K562 (cell line): ENCODE results near the gene USP28. TPM values are rescaled to one million over a fixed set of nuclear protein-coding genes. Genes with fewer than 3 reads are reported as not detected.

ENCODE experiments used
- ATAC-seq: fragments of 200-7000 bp; cut with Tn5 transposase; 3 replicates; pipeline ENCODE4 v1.9.1; 2020; ENCODE audit warnings: moderate library complexity
- BruUV-seq: library from RNA; stranded (reverse); fragments of 400-500 nt; replicated peaks from 2 replicates; lab custom pipeline; 2021; lab: Mats Ljungman, UMichigan
- CTCF ChIA-PET: fragments of 300-600 bp; formaldehyde crosslinking; extraction: SDS; loops from one replicate; lab custom pipeline; 2021; ENCODE audit warnings: low intra/inter-chr PET ratio; lab: Yijun Ruan, JAX
- POLR2A ChIA-PET: fragments of 300-600, 350-650 bp; sonication (Branson Sonifier 250); formaldehyde crosslinking; extraction: SDS; loops from one replicate; lab custom pipeline; 2021; ENCODE audit warnings: antibody characterized with exemption, inconsistent platforms; lab: Yijun Ruan, JAX
- DNase-seq, 4 experiments: peaks; one replicate each; pipeline versions ENCODE4 v3.0.0 to v3.0.0-alpha.2; 2011 to 2018; ENCODE audit warnings: low spot score in 3 of 4, mixed read lengths in 3 of 4; ENCODE audit errors: extremely low read depth in 1 of 4
- FAIRE-seq: peaks from 2 replicates; lab custom pipeline; 2011; peaks lifted over from hg19 to GRCh38; lab: Jason Lieb, UNC
- H2AFZ ChIP-seq: 2 replicates; pipeline ENCODE4 v1.6.0; 2011; ENCODE audit warnings: low read depth, low read length, control low read depth, inconsistent platforms
- H3K27ac ChIP-seq: fragments of 200-600 bp; 3 replicates; pipeline ENCODE4 v1.8.0; 2011; ENCODE audit warnings: low read depth, mild to moderate bottlenecking, control low read depth, inconsistent platforms, low read length, moderate library complexity, mixed read lengths; ENCODE audit errors: extremely low read depth
- H3K27me3 ChIP-seq, 2 experiments: fragments of 300-600 bp in 1 of 2; 2 replicates in 1 of 2; 3 replicates in 1 of 2; pipeline versions ENCODE4 v1.6.0 to v1.8.0; 2011; ENCODE audit warnings: inconsistent platforms in 2 of 2, low read length in 2 of 2, mild to moderate bottlenecking in 1 of 2, mixed read lengths in 1 of 2, moderate library complexity in 1 of 2; ENCODE audit not compliant: control insufficient read depth in 2 of 2, insufficient read depth in 2 of 2
- H3K36me3 ChIP-seq: fragments of 300-600 bp; 3 replicates; pipeline ENCODE4 v1.8.0; 2011; ENCODE audit warnings: mild to moderate bottlenecking, low read length, inconsistent platforms; ENCODE audit not compliant: control insufficient read depth, insufficient read depth
- H3K4me1 ChIP-seq, 2 experiments: fragments of 200-600 bp in 1 of 2; replicated peaks in 1 of 2; 2 replicates in 1 of 2; 3 replicates in 1 of 2; pipeline versions ENCODE4 v1.5.1 to v1.8.0; 2011; ENCODE audit warnings: inconsistent platforms in 2 of 2, low read length in 2 of 2, mild to moderate bottlenecking in 1 of 2, mixed read lengths in 1 of 2, moderate library complexity in 1 of 2; ENCODE audit not compliant: control insufficient read depth in 2 of 2, insufficient read depth in 2 of 2
- H3K4me2 ChIP-seq: 2 replicates; pipeline ENCODE4 v1.6.1; 2011; ENCODE audit warnings: low read length, control low read depth, inconsistent platforms, mixed read lengths; ENCODE audit not compliant: insufficient read depth
- H3K4me3 ChIP-seq: fragments of 200-600 bp; sonication (generic), shearing (Covaris generic); 2 replicates; pipeline ENCODE4 v1.5.1; 2016; ENCODE audit warnings: control low read depth, inconsistent platforms
- H3K79me2 ChIP-seq: fragments of 200-600 bp; 3 replicates; pipeline ENCODE4 v1.8.0; 2011; ENCODE audit warnings: low read length, inconsistent platforms; ENCODE audit not compliant: control insufficient read depth, insufficient read depth
- H3K9ac ChIP-seq, 2 experiments: 2 replicates each; pipeline versions ENCODE4 v1.6.0 to v1.6.1; 2011; ENCODE audit warnings: low read depth in 2 of 2, low read length in 2 of 2, control low read depth in 1 of 2, inconsistent platforms in 1 of 2, mild to moderate bottlenecking in 1 of 2, mixed read lengths in 1 of 2; ENCODE audit not compliant: insufficient read depth in 1 of 2
- H3K9me1 ChIP-seq: one replicate; pipeline ENCODE4 v1.6.0; 2011; ENCODE audit warnings: inconsistent platforms, mild to moderate bottlenecking, low read length, moderate library complexity; ENCODE audit not compliant: control insufficient read depth, insufficient read depth
- H3K9me3 ChIP-seq: replicated peaks from 2 replicates; pipeline ENCODE4 v1.5.1; 2011; ENCODE audit warnings: low read depth, low read length, inconsistent platforms; ENCODE audit not compliant: control insufficient read depth, insufficient read depth
- H4K20me1 ChIP-seq: replicated peaks from 2 replicates; pipeline ENCODE4 v1.6.1; 2011; ENCODE audit warnings: low read length, inconsistent platforms, mixed read lengths; ENCODE audit not compliant: control insufficient read depth, insufficient read depth
- ELF4 ChIP-seq: fragments of 450-650 bp; formaldehyde crosslinking; IDR thresholded peaks from 2 replicates; pipeline ENCODE4 v1.4.0; 2022; ENCODE audit warnings: missing genetic modification characterization
- GATAD2A ChIP-seq: fragments of 450-650 bp; IDR thresholded peaks from 2 replicates; pipeline ENCODE4 v1.6.1; 2017
- HNRNPH1 ChIP-seq: fragments of 200-400 bp; formaldehyde crosslinking; optimal IDR thresholded peaks from 2 replicates; pipeline ENCODE3; 2017; ENCODE audit warnings: low read depth, mild to moderate bottlenecking, low read length, moderate library complexity
- PTTG1 ChIP-seq: fragments of 450-650 bp; IDR thresholded peaks from 2 replicates; pipeline ENCODE4 v1.6.1; 2016; ENCODE audit warnings: low read depth, mild to moderate bottlenecking, missing genetic modification characterization, missing compliant biosample characterization
- PURB ChIP-seq: sonication (generic); formaldehyde crosslinking; IDR thresholded peaks from 2 replicates; pipeline ENCODE4 v1.9.0; 2021; ENCODE audit warnings: low read depth, mild to moderate bottlenecking, missing genetic modification reagents
- ZNF133 ChIP-seq: fragments of 250-450 bp; sonication (Bioruptor Pico); IDR thresholded peaks from 2 replicates; pipeline ENCODE4 v1.4.0; 2020; ENCODE audit warnings: mild to moderate bottlenecking
- ZNF655 ChIP-seq: fragments of 250-450 bp; sonication (Bioruptor Pico); IDR thresholded peaks from 2 replicates; pipeline ENCODE4 v1.5.0; 2021
- WGBS: fragments of 100-300 bp; shearing (Covaris generic); methylation state at CpG from one replicate; pipeline ENCODE4 v1.1.6; 2016; ENCODE audit warnings: low coverage, mixed read lengths; ENCODE audit not compliant: insufficient coverage; ENCODE audit errors: missing lambda C conversion rate; 5-methylcytosine and 5-hydroxymethylcytosine counted together
- in situ Hi-C: fragments of 300-500 bp; cut with MboI; formaldehyde crosslinking; loops from 4 replicates; pipeline ENCODE4 v1.15.0; 2018; ENCODE audit warnings: inconsistent platforms, mixed read lengths
- intact Hi-C: fragments of 100-400 bp; cut with micrococcal nuclease; formaldehyde crosslinking; loops from 2 replicates; pipeline ENCODE4 v1.14.2; 2022
- polyA plus RNA-seq, 8 experiments: library from polyadenylated mRNA; depleted of rRNA in 4 of 8; stranded (reverse) in 5 of 8; unstranded in 3 of 8; fragments of >200 nt; fragmentation: Nextera tagmentation in 2 of 8; fragmentation: Illumina TruSeq in 1 of 8; extraction: Ambion mirVana in 2 of 8; extraction: Trizol in 1 of 8; gene quantifications; 2 replicates each; pipeline versions ENCODE4 v1.2.1 to v1.2.3, GENCODE V29; 2011 to 2014; ENCODE audit warnings: inconsistent platforms in 1 of 8, missing spikeins in 1 of 8
- total RNA-seq, 7 experiments: library from RNA; depleted of rRNA in 6 of 7; stranded (reverse); fragments of >200 nt in 6 of 7; fragmentation: Illumina TruSeq in 2 of 7; extraction: Trizol in 2 of 7; gene quantifications; 2 replicates each; pipeline versions ENCODE4 v1.2.1 to v1.2.3, GENCODE V29; 2011 to 2021; ENCODE audit warnings: low replicate concordance in 1 of 7

Gene USP28
- total and polyA plus RNA-seq, 9 of the 15 experiments (the other 6 are each of a cell fraction or from before 2014, with no cell fraction given): 3.7 to 42.7 (median 20.3) TPM

GRCh38 chr11:113827477-113827876 lies 47.9 kb downstream of the USP28 start:
- no peaks in the 10 kb centered on the region for H3K4me1 ChIP-seq
- no peak overlapping the region for H3K9ac ChIP-seq
- no peaks in the 10 kb centered on the region for H3K79me2 ChIP-seq
- H3K4me2 ChIP-seq: no peak overlapping the region
- ChIA-PET CTCF (no interaction called here), POLR2A (no interaction called here)
- H3K27ac ChIP-seq: no peak overlapping the region
- ATAC-seq (no peak), DNase-seq (no peak)
- no peak overlapping the region for H3K4me3 ChIP-seq
- in situ Hi-C loops: no loop called here
- WGBS: 80% methylated on average over 3 of the region's 3 CpGs
- BruUV-seq: no TSS peak
- no peaks in the 10 kb centered on the region for H3K27me3 ChIP-seq
- TF ChIP-seq ZNF133 (CRISPR knock-in tag) (no peak), PTTG1 (tag) (no peak), HNRNPH1 (no peak), PURB (CRISPR knock-in tag) (no peak), ELF4 (CRISPR knock-in tag) (no peak), GATAD2A (no peak), ZNF655 (CRISPR knock-in tag) (no peak)
- TF ChIP-seq, all 486 proteins: peak for 0
- Histone ChIP-seq H3K9me3 (no peaks in the 10 kb centered on the region), H4K20me1 (no peaks in the 10 kb centered on the region), H3K36me3 (peaks cover 33% of the 10 kb centered on the region), H2AFZ (no peak overlapping the region), H3K9me1 (no peaks in the 10 kb centered on the region)
- FAIRE-seq: peak; percentile 6
- intact Hi-C loops: no loop called here
